ENCODE results near the gene SVEP1.

The SVEP1 gene

DNA sequence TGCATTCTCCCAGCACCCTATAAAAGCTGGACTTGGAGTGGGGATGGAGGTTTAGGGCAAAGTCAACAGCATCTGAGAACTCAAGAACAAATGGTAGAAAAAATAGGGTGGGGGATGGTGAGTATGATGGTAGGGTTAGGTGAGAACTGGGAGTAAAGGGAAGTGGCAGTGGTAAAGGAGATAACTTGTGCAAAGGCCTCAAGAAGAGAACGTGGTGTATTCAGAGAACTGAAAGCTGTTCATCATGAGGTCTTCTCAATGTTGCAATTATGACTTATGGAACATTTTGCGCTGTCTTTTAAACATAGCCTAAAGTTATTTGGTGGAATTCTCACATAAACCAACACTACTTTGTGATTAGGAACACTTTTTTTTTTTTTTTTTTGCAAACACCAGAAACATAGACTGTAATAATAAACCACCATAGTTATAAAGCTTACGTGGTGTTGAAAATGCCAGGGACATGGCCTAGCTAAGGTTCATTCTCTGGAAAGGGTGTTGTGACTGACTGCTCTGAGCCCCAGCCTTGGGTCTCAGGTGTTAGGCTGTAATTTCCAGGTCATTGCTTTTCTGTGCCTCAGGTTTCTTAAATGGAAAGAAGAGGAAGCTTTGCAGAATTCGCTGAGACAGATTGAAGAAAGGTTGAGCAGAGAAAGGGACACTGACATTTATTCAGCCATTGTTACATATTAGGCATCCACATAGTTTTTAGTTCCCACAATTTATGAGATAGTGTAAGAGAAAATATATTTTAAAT, 222.7 kb downstream of the SVEP1 start:
- DNase-seq = no peak

DNA sequence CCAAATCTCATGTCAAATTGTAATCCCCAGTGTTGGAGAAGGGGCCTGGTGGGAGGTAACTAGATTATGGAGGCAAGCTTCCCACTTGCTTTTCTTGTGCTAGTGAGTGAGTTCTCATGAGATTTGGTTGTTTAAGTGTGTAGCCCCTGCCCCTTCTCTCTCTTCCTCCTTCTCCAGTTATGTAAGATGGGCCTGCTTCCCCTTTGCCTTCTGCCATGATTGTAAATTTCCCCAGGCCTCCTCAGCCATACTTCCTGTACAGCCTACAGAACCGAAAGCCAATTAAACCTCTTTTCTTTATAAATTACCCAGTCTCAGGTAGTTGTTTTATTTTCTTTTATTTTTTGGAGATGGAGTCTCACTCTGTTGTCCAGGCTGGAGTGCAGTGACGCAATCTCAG, 223.6 kb downstream of the SVEP1 start:
- no peak for DNase-seq

DNA sequence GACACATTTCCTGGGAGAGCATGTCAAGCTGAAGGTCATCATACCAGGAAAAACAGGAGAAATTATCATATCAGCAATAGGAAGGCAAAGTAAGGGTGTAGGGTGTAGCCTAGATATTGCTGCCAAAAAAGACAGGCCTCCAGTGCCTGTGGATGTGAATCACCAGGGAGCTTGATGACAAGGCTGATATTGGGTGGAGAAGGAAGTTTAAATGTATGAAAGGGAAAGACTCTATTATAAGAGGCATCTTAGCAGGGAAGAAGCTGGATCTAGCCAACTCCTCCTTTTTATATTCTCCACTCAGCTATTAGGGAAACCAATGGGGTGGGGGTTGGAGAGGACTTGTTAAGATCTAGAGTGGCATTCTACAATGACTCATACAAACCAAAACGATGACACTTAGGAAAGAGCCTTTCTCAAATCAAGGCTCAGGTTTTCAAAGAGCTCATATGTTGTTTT, 228.5 kb downstream of the SVEP1 start:
- no peak for DNase-seq

DNA sequence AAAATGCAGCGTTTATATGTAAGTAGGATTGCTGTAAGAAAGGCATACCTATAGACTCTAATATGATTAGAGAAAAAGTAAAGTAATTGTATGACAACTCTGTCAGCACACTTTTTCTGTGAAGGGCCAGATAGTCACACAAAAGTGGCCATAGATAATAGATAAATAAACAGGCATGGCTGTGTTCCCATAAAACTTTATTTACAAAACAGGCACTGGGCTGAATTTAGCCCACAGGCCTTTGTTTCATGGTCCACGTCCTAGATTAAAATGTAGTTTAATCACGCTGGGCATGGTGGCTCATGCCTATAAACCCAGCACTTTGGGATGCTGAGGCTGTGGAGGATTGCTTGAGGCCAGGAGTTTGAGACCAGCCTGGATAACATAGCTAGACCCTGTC, 233.2 kb downstream of the SVEP1 start:
- DNase-seq = no peak

DNA sequence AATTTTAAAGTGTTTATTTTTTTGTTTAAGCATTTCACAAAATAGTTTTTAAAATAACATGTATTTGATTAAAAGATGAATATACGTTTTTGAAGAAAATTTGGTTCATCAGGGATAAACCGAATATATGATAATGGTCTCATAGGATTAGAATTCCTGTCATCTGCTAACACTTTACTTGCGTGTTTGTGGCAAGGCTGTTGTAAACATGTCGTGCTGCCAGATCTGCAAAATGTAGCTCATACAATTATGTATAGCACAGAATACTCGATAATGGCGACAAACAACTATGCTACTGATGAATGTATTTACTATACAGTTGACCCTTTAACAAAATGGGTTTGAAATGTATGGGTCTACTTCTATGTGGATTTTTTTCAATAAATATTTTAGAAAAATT, 234.7 kb downstream of the SVEP1 start:
- no peak for DNase-seq

DNA sequence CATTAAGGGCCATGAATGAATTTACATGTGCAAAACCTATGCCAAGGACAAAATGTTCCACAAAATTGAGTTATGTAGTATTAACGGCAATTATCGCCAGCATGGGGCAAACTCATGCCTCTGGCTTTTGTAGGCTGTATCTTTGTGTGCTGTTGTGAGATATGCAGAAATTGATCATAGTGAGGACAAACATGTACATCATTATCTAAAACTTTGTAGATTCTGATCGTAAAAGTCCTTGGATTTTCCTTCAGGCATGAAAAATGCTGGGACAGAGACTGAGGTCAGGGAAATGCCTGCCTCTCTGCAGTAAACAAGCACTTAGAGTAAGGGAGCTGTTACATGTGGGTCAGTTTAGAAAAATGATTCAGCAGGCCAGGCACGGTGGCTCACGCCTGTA, 236.0 kb downstream of the SVEP1 start:
- DNase-seq = no peak

DNA sequence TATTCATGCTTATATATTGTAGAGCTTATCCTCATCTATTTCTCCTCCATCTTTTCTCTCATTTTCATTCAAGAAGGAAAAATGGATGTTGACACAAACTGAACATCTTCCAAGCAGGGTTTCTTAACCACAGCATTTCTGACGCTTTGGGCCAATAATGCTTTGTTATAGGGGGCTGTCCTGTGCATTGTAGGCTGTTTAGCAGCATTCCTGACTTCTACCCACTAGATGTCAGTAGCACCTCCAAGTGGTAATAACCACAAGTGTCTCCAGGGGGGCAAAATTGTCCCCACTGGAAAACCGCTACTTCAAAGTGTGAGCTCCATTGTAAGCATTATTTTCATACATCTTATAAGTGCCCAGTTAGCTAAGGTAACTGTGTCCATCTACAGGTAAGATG, 239.2 kb downstream of the SVEP1 start:
- no peak for DNase-seq

DNA sequence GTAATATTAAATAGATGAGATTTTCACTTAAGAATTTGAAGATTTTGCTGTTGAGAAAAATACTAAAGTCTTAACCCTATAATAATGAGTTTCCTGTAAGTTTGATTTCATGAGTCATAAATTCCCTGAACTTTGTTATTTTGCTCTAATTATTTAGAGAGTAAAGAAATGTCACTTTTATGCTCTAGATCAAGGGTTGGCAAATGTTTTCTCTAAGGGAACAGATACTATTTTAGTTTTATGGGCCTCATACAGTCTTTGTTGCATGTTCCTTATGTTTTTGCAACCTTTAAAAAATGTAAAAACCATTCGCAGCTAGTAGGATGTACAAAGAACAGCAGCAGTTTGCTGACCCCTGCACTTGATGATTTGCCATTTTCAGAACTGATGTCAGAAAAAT, 241.4 kb downstream of the SVEP1 start:
- DNase-seq = no peak

DNA sequence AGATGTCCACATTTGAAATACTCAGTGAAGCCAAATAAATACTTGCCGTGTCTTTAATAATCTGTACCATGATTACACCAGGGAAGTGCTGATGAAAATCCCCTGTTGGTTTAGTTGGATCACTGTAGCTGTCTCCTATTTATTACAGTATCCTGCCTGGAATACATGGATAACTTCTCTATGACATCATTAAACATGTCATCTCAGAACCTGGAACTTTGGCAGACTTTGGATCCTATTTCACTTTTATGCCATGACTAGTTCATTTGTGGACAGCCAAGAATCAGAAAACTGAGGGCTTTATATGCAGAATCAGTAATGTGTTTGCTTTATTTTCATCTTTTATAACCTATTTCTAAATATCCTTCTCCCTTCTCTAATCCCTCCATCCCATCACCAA, 241.8 kb downstream of the SVEP1 start, which contains the start of gene TXNDC8:
Gene TXNDC8, minus strand, starts transcription at position 137 of the 400 bp plus-strand sequence.
- DNase-seq = no peak

DNA sequence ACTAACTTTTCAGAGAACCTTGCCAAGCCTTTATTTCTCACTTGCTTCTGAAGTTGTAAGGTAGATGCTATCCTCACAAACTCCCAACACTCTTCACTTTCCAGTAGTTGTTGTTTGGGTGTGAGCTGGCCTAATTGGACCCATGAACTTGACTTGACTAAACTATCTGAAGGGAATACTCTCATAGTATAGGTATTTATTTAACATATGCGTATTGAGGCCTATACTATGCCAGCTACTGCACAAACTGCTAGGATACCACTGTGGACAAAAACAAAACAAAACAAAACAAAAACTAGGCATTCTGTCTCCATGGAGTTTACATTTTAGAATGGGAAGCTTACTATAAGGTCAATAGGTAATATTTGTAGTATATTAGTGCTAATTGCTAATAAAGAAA, 243.2 kb downstream of the SVEP1 start:
- DNase-seq = no peak

DNA sequence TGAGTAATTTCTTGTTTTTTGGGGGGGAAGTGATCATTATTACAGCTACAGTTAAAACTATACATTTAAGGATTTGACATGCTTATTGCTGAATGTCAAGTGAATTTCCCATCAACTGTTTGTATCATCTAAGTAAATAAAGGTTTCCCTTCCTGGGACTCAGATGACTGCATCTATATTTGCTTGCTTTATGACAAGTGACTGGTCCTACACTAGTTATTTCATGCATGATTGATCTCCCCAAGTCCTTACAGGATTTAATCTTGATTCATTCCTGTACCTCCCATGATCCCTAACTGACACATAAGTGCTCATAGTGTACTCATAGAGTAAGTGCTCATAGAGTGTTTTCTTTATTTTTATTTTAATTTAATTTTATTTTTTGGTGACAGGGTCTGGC, 244.7 kb downstream of the SVEP1 start:
- no peak for DNase-seq

DNA sequence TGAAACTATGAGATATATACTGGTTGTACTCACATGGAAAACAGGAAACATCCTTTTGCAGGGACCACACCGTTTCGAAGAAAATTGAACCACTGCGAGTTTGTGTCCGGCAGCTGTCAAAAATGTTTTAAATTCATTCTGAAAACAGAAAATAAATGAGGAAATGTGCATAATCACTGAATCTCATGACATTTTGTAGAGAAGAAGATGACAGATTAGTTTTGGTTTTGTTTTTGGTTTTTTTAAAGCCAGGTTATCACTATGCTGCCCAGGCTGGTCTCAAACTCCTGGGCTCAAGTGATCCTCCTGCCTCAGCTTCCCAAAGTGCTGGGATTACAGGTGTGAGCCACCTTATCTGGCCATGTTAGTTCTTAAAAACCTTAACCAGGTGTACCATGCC, 245.4 kb downstream of the SVEP1 start:
- no peak for DNase-seq

DNA sequence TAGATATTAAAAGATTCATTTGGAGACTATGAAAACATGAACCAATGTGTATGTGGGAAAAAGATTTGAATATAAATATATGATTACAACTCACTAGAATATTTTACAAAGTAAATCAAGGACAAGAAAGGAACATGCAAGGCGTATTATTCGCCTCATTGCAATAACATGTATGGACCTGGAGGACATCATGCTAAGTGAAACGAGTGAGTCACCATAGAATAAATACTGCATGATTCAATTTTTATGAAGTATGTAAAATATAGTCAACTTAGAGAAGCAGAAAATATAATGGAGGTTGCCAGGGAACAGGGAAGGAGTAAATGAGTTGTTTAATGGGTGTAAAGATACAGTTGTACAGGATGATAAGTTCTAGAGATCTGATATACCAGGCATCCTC, 246.8 kb downstream of the SVEP1 start:
- no peak for DNase-seq

DNA sequence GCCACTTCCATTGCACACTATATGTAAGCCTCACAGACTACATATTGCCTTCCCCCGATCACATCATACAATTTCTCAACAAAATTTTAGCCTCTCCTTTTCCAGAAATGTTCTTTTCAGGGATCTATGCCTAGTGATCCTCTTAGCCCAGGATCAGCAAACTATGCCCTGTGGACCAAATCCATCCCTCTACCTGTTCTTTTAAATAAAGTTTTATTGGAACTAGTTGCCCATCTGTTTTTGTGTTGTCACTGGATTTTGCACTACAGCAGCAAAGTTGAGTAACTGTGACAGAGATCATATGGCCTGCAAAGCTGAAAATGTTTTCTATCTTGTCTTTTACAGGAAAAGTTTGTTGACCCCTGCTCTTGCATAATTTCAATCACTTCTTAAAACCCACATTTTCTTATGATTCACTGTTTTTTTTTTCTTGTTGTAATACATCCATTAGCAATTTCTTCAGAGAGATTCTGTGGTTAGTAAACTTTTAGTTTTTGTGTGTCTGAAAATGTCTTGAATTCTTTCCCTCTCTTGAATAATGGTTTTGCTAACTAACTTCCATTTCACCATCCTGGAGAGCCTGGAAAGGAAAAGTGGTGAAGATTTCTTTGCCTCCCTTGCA, 248.9 kb downstream of the SVEP1 start:
- DNase-seq = no peak

DNA sequence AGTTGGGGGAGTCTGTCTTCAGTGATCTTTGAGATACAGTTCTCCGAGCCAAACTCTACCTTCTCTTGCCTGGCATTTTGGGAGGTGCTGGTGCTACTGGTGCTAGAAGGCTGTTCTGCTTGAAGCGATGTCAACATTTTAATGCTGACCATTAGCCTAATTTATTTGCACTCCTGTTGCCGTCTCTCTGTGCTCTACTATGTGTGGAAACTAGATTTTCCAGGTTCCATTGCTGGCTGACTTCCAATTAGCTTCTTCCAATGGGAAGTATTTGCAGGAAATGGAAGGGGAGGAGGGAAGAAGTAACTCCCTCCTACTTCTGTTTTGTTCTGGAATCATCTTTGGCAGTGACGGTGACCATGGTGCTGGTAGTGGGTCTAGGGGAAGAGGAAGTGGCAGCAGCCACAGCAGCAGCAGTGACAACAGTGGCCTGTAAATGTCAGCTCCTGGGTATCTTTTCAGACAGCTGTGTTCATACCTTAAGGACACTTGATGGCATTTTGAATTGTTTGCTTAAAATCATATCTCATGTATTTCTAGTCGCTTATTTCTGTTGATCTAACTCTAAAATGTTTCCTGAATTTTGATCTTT, 249.8 kb downstream of the SVEP1 start:
- no peak for DNase-seq

DNA sequence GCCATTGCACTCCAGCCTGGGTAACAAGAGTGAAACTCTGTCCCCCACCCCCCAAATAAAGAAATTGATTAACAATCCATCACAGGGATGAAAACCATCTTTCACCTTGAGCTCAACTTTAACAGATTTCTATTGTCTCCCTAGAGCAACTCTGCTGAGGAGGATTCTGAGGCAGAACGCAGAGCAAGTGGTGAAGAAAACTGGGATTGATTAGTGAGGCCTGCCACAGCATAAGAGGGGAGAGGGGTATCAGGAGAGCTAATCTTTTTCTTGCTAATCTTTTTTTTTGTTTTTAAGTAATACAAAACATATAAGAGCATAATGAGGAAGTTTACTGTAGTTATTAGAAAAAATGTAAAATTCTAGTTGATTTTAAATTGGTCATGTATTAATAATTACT, 250.8 kb downstream of the SVEP1 start:
- no peak for DNase-seq

DNA sequence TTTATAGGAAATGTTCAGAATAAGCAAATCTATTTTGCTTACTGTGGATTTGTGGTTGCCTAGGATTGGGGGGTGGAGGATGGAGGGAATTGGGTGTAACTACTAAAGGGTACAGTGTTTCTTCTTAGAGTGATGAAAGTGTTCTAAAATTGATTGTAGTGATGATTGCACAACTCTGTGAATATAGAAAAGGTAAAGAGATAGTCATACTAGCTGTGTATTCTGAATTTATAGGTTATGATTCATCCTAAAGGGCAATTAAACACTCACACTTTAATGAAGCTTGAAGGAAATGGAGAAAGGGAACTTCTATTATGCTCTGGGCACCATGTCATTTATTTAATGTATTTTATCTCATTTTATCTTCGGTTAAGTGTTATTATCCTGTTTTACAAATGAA, 251.8 kb downstream of the SVEP1 start:
- no peak for DNase-seq

DNA sequence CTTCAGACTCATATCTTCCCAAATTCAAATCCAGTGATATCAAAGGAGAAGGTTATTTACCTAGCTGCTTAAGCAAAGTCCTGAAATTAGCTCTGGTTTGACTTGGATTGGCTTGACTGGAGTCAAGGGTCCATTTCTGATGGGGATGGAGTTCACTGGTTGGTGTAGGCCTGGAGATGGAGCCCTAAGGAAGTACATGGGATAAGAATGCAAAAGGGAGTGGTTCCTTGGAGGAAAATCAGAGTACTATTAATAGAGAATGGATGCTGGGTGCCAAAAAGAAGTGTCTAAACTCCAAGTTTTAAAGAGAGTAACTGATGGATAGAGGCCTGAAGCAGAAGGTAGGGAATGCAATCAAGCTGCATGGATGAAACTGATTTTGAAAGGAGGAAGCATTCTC, 255.7 kb downstream of the SVEP1 start:
- DNase-seq = no peak

DNA sequence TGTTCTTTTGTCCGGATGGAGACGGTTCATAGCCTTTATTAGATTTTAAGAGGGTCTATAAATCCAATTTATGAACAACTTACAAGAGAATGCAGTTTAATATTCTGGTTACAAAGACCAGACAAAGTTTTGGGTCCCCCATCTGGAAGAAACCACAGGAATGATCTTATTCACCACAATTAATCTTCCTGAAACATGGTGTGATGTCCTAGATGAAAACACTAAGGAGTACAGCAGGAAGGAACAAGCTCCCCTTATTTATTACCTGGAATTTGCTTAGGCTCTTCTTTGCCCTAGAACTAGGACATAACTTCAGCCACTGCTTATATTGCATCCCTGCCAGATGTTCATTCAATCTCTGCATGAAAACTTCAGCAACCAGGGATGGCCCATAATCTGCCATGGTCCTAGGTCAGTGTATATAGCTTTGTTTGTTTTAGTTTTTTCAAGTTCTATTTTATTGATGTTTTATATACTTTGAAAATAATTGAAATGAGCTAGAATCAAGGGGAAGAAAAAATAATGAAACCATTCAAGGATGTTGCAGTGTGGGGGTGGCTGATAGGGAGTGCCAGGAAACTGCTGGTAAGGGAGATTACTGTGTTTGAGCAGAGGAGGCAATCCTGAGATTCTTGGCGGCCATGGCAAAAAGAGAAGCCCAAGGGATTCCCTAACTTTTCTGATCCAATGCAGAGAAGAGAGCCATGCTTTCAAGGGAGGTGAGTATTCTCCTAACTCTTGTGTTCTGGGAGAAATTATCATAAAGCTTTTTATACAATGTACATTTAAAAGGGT, 258.7 kb downstream of the SVEP1 start:
- DNase-seq = no peak

DNA sequence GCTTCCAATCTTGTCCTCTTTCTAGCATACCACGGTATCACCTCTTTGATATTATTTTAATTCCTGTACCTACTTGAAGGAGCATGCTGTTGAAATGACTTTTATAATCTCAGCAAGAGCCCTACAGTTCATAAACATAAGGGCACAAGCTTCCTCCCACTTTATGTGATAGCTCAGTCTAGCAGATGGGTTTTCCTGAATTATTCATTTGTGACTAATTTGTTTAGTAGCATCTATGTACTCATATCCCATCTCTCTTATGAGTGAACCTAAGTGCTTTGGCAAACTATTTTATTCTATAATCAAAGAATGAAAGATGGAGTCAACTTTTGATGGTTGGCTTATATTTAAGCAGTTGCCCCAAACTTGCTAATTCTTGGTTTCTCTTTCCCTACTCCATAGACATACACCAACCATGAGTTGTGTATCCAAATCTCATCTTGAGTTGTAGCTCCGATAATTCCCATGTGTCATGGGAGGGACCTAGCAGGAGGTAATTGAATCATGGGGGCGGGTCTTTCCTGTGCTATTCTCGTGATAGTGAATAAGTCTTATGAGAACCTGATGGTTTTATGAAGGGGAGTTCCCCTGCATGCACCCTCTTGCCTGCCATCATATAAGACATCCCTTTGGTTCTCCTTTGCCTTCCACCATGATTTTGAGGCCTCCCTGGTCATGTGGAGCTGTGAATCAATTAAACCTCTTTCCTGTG, 259.6 kb downstream of the SVEP1 start:
- DNase-seq = no peak

DNA sequence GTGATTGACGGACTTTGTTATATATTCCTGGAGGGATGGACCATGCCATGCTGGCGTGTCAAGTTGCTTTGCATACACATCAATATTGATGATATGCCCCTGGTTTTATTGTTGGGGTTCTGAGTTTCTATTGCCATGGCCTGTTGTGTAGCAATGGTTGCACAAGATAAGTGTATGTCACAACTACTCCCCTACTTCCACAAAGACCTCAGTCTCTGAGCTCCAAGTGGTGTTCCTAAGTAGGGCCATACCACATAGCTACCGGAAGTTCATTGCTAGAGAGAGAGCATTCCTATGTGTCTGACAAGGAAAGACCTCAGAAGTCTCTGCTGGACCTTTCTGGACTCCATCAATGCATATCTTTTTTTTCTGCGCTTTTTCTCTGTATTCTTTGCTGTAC, 261.6 kb downstream of the SVEP1 start:
- no peak for DNase-seq

DNA sequence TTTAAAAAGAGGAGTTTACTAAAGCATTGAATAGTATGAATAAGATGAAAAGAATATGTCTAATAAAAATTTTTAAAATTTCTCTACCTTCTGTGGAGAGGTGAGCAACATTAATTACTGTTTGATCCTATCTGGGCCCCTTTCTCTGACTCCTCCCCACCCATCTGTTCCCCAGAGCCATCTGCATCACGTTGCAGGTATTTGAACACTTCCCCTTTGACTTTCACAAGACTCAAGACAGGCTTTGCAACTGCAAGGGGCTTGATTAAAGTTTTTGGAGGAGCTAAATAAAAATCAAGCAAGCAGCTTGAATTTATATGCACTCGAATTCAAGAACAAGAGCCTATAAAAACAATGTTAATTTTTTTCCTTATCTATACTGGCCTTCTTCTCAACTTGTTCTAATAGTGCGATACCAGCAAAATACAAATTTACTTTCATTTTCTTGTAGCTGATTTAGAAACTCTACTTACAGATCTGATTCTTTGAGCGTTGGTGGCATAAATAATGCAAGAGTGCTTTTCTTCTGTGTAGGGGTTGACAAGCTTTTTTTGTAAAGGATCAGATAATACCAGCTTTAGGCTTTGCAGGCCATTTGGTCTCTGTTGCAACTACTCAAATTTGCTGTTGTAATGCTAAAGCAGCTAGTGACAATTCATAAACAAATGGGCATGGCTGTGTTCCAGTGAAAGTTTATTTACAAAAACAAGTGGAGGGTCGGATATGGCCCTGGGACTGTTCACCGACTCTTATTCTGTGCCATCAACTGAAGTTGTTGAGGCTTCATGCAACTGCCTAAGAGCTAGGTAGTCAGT, 263.1 kb downstream of the SVEP1 start:
- DNase-seq = no peak
